ENCODE measurements around the gene PLEKHS1. TPM values are rescaled to one million over a fixed set of nuclear protein-coding genes. Genes with fewer than 3 reads are reported as not detected.

Gene PLEKHS1
- total RNA-seq, 4 donors from 2014 or later = 0.14 TPM; not detected in 3

DNA sequence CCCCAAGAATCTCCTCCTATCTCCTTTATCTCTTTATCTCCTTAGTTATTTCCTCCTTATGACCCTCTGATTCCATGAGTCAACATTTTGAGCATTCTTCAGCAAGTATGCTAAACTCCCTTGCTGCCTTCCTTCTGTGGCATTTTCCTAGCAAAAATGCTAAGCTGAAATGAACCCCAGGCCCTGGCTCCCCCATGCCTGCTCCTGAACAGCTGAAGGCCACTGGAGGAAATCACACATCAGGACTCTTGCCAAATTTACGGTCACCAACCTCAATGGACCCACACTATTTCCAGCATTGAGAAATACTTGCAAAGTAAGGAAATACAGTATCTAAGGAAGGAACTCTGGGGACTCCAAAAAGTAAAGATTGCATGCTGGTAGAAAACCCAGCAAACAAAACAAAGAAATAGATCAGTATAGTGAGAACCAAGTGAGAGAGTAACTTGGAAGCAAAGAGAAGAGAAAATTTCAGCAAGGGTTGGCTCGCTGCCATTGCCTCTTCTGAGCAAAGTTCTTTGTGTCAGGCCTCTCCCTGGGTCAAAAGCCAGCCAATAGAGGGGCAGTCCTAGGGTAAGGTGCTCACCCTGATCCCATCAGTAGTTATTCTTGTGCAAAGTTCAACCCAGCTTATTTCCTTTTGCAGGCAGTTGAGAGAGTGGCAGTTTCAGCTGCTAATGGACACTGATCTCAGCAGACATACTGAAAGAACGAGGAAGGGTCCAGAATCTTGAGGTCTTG, 5.1 kb upstream of the PLEKHS1 start:
- Histone ChIP-seq H3K27ac (no peak overlapping the region), H3K4me3 (no peak overlapping the region), H3K36me3 (no peaks in the 10 kb centered on the region), H3K9me3 (no peaks in the 10 kb centered on the region), H3K27me3 (no peaks in the 10 kb centered on the region), H3K4me1 (no peaks in the 10 kb centered on the region)
- no peak for DNase-seq
- intact Hi-C loops (cut with DNase I; ENCODE audit: low total_unique reads) = no loop called here
- TF ChIP-seq POLR2A (IDR thresholded peaks at IDR 0.05) = no peak
- TF ChIP-seq, protein P1, sequence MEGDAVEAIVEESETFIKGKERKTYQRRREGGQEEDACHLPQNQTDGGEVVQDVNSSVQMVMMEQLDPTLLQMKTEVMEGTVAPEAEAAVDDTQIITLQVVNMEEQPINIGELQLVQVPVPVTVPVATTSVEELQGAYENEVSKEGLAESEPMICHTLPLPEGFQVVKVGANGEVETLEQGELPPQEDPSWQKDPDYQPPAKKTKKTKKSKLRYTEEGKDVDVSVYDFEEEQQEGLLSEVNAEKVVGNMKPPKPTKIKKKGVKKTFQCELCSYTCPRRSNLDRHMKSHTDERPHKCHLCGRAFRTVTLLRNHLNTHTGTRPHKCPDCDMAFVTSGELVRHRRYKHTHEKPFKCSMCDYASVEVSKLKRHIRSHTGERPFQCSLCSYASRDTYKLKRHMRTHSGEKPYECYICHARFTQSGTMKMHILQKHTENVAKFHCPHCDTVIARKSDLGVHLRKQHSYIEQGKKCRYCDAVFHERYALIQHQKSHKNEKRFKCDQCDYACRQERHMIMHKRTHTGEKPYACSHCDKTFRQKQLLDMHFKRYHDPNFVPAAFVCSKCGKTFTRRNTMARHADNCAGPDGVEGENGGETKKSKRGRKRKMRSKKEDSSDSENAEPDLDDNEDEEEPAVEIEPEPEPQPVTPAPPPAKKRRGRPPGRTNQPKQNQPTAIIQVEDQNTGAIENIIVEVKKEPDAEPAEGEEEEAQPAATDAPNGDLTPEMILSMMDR (IDR thresholded peaks at IDR 0.05) = no peak

DNA sequence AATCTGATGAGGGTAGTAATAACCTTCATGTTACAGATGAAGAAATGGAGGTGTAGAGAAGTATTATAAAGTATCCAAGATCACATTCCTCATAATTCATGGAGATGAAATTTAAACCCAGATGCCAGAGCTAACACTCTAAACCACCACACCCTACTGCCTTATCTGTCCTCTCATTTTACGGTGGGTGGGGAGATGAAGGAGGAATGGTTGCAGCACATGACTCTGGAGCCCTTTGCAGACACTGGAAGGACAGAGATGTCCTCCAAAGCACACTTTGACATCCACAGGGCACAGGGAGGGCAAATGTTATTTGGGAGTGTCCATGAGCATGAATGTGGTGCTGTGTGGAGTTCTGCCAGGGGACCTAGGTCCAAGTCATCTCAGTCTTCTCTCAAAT, 1.1 kb downstream of the PLEKHS1 start:
- Histone ChIP-seq H3K36me3 (no peaks in the 10 kb centered on the region), H3K27ac (no peak overlapping the region), H3K9me3 (no peaks in the 10 kb centered on the region), H3K4me1 (no peaks in the 10 kb centered on the region), H3K27me3 (no peaks in the 10 kb centered on the region), H3K4me3 (no peak overlapping the region)
- DNase-seq = no peak
- intact Hi-C loops (cut with DNase I; ENCODE audit: low total_unique reads) = no loop called here
- TF ChIP-seq POLR2A (IDR thresholded peaks at IDR 0.05) = no peak
- TF ChIP-seq, protein P1 (IDR thresholded peaks at IDR 0.05) = no peak

DNA sequence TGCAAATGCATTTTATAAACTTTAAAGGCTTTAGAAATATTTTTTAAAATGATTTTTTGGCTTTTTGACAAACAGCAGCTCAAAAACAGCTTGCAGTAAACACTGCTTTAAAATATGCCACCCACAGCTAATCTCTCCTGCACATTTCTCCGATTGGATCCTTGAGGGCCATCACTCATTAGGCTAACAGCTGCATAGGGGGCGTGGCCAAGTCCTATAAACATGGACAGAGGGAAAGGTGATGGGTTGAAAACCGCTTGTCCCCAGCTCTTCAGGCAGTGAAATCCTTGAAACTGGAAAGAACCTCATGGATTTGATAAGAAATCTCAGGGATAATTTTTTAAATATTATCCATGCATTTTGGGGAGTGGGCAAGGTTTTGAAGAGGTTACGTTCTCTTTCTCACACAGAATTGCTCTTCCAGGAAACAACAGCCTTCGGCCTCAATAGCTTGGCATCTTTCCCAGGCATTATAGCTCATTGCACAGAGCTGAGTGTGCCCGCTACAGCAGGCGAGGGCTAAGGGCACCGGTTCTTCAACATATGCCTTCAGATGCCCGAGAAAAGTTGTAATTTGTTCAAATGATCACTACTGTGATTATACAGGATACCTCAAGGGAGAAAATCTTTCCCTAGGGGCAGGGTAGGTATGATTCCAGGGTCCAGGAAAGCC, 1.7 kb downstream of the PLEKHS1 start:
- H3K4me1 ChIP-seq = no peaks in the 10 kb centered on the region
- no peaks in the 10 kb centered on the region for H3K9me3 ChIP-seq
- no peaks in the 10 kb centered on the region for H3K27me3 ChIP-seq
- intact Hi-C loops (cut with DNase I; ENCODE audit: low total_unique reads) = no loop called here
- H3K27ac ChIP-seq = no peak overlapping the region
- no peak for DNase-seq
- no peaks in the 10 kb centered on the region for H3K36me3 ChIP-seq
- no peak overlapping the region for H3K4me3 ChIP-seq
- no peak for TF ChIP-seq POLR2A (IDR thresholded peaks at IDR 0.05)
- TF ChIP-seq, protein P1 (IDR thresholded peaks at IDR 0.05) = no peak

DNA sequence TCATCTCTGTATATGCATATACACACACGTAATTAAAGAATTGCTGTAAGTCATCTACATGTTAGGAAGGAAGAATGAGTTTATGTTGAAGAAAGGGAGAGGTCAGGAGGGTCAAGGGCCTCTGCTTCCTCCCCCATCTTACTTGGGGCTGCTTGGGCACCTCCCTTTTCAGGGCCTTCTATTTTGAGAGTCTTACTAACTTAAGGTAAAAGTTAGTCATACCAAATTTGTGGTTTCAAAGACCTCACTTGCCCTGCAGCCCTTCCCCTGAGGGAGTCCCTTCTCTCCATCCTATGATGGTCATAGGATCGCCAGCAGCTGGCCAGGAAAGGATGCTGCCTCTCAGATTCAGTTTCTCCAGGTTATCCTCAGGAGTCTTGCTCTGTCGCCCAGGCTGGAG, 2.6 kb downstream of the PLEKHS1 start:
- H3K9me3 ChIP-seq = no peaks in the 10 kb centered on the region
- no peaks in the 10 kb centered on the region for H3K27me3 ChIP-seq
- no peak overlapping the region for H3K27ac ChIP-seq
- intact Hi-C loops (cut with DNase I; ENCODE audit: low total_unique reads) = no loop called here
- H3K4me1 ChIP-seq = no peaks in the 10 kb centered on the region
- TF ChIP-seq, protein P1 (IDR thresholded peaks at IDR 0.05) = no peak
- TF ChIP-seq POLR2A (IDR thresholded peaks at IDR 0.05) = no peak
- H3K4me3 ChIP-seq = no peak overlapping the region
- no peak for DNase-seq
- H3K36me3 ChIP-seq = no peaks in the 10 kb centered on the region

DNA sequence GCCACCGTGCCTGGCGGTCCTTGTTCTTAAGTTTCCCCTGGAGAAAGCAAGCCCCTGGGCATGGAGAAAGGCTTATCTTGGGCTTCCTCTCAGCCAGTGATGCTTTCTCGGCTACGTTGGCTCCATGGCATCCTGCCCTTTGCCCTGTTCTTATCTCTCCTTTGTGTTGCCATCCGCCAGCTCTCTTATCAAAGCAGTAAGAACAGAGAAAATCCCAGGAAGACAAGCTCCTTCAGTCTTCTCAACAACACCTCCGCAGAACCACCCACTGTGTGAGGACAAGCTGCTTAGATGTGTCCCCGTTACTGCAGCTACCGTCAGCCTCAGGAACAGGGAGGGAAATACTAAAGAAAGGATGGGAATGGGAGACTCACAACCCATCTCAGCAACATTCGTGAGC, 3.3 kb downstream of the PLEKHS1 start:
- Histone ChIP-seq H3K9me3 (no peaks in the 10 kb centered on the region), H3K4me1 (no peaks in the 10 kb centered on the region), H3K27ac (no peak overlapping the region), H3K4me3 (no peak overlapping the region), H3K27me3 (no peaks in the 10 kb centered on the region), H3K36me3 (no peaks in the 10 kb centered on the region)
- no peak for DNase-seq
- intact Hi-C loops (cut with DNase I; ENCODE audit: low total_unique reads) = no loop called here
- no peak for TF ChIP-seq POLR2A (IDR thresholded peaks at IDR 0.05)
- TF ChIP-seq, protein P1 (IDR thresholded peaks at IDR 0.05) = no peak

Measured in uterus (tissue), 4 donors.